HG03469 (cell line): ENCODE results near the gene CCDC57.
"Not testable (repeated sequence)": the region's sequence is repeated elsewhere in the genome, so short reads cannot be mapped to it uniquely, and the experiment has no call there.

ENCODE experiments used
- ATAC-seq: cut with Tn5 transposase; IDR thresholded peaks from one replicate; pipeline ENCODE4 v1.9.1; 2021; ENCODE audit warnings: mild to moderate bottlenecking, moderate library complexity, moderate number of reproducible peaks; ENCODE audit not compliant: unreplicated experiment

Gene CCDC57

DNA sequence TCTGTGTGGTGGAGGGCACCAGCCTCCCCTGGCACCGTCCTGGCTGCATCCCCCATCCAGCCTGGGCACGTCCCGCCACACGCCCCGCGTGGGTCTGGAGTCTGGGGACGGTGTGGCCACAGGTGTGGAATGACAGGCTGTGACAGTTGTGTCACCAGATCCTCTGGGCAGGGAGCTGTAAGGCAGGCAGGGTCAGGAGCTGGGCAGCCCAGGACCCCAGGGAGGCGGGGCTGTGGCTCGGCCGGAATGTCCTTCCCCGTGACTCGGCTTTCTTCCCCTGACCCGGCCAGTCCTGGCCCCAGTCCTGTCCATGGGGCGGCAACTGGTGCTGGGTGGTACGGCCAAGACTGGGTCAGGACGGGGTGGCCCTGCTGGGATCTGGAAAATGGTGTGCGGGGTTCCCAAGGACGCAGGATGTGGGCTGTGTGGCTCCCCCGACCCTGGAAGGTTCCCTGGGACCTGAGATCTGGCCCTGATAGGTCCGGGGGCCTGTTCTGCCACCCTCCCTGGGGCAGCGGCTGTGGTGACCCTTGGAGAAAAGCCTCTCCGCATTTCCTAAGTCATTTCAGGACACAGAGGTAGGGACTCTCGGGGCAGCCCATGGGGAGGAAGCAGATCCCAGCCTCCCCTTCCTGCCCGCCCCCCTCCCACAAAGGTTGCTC lies 12.9 kb upstream of the CCDC57 start:
- no peak for ATAC-seq

DNA sequence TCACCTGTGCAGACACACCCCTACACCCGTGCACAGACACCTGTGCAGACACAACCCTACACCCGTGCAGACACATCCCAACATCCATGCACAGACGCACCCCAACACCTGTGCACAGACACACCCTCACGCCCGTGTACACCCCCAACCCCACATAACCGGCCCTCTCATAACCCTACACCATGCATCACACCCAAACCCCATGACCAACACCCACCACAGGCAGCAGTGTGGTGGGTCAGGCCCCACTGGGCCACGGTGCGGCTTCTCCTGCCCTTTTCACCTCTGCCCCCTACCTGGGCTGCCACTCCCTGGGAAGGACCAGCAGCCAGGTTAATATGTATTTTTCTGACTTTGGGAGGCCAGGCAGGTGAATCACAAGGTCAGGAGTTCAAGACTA lies 12.0 kb upstream of the CCDC57 start:
- no peak for ATAC-seq

DNA sequence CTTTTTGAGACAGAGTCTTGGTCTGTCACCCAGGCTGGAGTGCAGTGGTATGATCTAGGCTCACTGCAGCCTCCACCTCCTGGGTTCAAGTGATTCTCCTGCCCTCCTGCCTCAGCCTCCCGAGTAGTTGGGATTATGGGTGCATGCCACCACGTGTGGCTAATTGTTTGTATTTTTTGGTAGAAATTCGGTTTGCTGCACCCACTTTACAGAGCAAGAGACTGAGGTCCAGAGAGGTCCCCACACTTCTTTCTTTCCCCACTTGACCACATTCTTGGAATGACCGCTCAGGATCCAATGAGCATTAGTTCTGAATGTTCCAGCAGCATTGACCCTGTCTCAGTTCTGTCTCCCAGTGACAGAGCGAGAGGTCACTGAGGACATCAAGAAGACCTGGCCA lies 10.9 kb upstream of the CCDC57 start:
- no peak for ATAC-seq

DNA sequence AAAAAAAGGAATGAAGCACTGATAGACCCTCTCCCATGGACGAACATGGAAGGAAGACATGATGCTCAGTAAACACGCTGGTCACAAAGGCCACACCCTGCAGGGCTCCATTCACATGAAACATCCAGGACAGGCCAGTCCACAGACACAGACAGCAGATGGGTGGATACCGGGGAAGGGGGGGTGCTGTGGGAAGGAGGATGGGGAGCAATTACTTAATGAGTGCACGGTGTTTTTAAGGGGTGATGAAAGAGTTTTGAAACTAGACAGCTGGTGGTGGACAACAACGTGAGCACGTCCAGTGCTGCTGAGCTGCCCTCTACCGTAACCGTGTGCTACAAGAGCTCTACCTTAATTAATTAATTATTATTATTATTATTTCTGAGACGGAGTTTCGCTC lies 10.2 kb upstream of the CCDC57 start:
- no peak for ATAC-seq

DNA sequence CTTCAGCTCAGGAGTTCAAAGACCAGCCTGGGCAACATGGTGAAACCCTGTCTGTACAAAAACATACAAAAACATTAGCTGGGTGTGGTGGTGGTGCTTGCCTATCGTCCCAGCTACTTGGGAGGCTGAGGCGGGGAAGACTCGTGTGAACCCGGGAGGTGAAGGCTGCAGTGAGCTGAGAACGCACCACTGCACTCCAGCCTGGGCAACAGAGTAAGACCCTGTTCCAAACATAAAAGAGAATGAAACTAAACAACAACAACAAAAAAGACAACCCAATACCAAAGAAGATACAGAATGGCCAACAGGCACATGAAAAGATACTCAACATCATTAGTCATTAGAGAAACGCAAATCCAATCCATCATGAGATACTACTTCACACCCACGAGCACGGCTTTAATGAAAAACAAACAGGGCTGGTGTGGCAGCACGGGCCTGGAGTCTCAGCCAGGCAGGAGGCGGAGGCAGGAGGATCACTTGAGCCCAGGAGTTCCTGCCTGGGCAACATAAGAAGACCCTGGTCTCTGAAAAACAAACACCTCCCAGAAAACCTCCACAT lies 8.8 kb upstream of the CCDC57 start:
- ATAC-seq: no peak

DNA sequence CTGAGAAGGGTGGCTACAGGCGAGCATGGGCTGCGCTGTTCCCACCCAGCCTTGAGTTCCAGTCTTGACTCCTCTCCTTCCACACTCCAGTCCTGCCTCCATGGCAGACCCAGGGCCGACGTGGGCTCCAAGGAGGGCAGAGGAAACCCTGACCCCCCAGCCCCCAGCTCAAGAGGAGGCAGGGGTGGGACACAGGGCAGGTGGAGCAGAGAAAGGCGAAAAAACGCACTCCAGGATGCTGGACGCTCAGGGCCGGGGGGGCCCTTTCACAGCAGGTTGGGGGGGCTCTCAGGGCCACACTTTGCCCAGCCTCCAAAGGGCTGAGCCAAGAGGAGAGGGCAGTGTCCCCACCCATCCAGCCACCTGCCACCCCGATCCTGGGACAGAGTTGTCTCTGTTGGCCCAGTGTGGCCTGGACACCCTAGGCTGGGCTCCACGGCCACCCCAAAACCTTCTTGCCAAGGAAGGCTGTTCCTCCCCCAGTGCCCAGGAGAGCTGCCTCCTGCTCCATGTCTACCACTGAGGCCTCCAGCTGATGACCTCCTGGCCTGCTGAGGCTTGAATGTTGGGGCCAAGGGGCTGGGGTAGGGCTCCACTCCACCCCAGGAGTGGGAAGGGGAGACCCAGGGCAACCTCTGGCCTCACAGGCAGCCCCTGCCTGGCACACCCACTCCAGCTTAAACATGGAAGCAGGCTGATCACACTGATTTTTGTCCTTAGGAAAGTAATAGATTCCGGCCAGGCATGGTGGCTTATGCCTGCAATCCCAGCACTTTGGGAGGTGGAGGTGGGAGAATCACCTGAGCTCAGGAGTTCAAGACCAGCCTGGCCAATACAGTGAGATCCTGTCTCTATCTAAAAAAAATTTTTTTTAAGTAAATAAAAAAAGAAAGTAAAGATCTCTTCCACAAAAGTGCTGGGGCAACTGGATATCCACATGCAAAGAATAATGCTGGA lies 7.4 kb upstream of the CCDC57 start:
- ATAC-seq: no peak

GRCh38 chr17:82219083-82219482 lies 6.4 kb upstream of the CCDC57 start:
- ATAC-seq: no peak

- no peak for ATAC-seq
These were observed 5.9 kb upstream of the CCDC57 start for GRCh38 chr17:82218349-82219075.

DNA sequence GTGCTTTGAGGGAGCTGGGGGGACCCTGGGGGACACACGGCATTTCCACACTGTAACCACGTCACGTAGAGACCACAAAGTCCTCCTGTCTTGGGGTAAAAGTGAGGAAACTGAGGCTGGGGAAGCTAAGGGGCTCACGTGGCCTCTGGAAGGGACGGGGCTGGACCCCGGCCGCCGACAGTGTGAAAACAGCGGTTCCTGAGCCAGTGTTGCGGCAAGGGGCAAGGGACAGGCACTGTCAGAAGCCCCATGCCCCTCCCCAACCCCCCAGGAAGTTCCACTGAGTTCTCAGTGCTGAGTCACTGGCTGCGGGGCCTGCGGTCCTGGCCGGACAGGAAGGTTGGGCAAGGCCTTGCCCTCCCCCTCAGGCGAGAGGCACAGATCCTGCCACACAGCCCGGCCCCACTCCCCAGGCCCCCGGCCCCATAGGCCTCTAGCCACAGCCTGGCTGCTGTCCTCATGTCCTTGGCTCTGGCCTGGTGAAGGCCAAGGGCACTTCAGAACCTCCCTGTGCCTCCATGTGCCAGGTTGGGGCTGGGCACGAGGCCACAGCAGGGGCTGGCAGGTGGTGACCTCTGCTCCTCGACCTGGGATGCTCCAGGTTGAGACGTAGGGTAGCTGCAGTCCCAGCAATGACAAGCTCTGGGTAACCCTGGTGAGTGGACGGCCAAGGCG lies 5.0 kb upstream of the CCDC57 start:
- ATAC-seq: no peak

- no peak for ATAC-seq
These were observed 4.5 kb upstream of the CCDC57 start for GRCh38 chr17:82217120-82217529.

GRCh38 chr17:82216301-82217119 lies 3.9 kb upstream of the CCDC57 start:
- ATAC-seq: no peak

GRCh38 chr17:82215972-82216300 lies 3.3 kb upstream of the CCDC57 start:
- no peak for ATAC-seq

- no peak for ATAC-seq
These were observed 2.7 kb upstream of the CCDC57 start for GRCh38 chr17:82215095-82215971.

GRCh38 chr17:82214012-82214628 lies 1.5 kb upstream of the CCDC57 start:
- no peak for ATAC-seq

GRCh38 chr17:82213251-82214011 lies 789 bp upstream of the CCDC57 start:
- no peak for ATAC-seq

GRCh38 chr17:82210655-82211054 lies 2.0 kb downstream of the CCDC57 start:
- ATAC-seq: not testable (repeated sequence)

DNA sequence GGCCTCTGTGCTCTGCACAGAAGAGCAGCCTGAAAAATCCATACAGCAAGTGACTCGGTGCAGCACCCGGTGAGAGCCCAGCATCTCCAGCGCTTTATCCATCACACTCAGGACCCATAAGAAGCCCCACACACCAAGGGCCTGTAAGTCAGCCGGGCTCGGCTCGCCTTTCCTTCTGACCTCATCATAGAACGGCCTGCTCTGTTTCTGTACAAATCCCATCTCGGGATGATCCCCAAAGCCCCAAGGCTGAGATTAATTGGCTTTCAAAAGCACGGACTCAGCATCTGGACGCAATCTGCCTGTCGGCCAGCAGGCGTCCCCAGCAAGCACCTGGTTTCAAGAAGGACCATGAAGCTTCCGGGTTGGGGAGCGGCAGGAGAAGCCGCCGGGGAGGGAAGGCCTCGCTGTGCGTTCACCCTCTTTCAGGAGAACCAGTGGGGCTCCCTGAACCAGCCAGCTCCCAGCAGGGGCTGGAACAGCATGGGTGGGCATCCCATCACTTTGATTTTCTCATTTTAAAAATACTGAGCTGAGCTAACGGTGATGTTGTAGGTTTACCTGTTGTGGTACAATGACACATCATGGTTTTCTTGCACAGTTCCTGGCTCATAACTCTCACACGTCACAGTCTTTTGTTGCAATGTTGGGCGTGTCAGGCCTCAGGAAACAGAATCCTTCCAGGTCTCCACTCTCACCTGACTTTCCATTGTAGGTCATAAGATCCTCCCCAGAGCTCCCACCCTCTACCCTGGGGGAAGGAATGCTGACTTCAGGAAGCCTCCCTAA lies 6.7 kb downstream of the CCDC57 start:
- ATAC-seq: no peak
